ENCODE data around the gene YIPF3.
"Not testable (repeated sequence)": the region's sequence is repeated elsewhere in the genome, so short reads cannot be mapped to it uniquely, and the experiment has no call there.

The YIPF3 gene

GRCh38 chr6:43509142-43509983, 7.4 kb downstream of the YIPF3 start:
- no peak for DNase-seq

- no peak for DNase-seq
These were observed 8.1 kb downstream of the YIPF3 start for GRCh38 chr6:43508481-43509141.

GRCh38 chr6:43506667-43507471, 9.9 kb downstream of the YIPF3 start:
- peak; percentile 29 for DNase-seq

- DNase-seq = no peak
These were observed 10.6 kb downstream of the YIPF3 start for GRCh38 chr6:43506171-43506570.

GRCh38 chr6:43505718-43506117, 11.0 kb downstream of the YIPF3 start:
- no peak for DNase-seq

- no peak for DNase-seq
These were observed 11.8 kb downstream of the YIPF3 start for GRCh38 chr6:43504756-43505593.

GRCh38 chr6:43503443-43503842, 13.3 kb downstream of the YIPF3 start:
- no peak for DNase-seq

- DNase-seq = no peak
These were observed 14.1 kb downstream of the YIPF3 start for GRCh38 chr6:43502666-43503065.

- no peak for DNase-seq
These were observed 15.8 kb downstream of the YIPF3 start for GRCh38 chr6:43500921-43501320.

GRCh38 chr6:43499028-43499815, 17.5 kb downstream of the YIPF3 start:
- DNase-seq = no peak

- not testable (repeated sequence) for DNase-seq
These were observed 18.4 kb downstream of the YIPF3 start for GRCh38 chr6:43498291-43498690.

- DNase-seq = no peak
These were observed 19.0 kb downstream of the YIPF3 start for GRCh38 chr6:43497689-43498088.

GRCh38 chr6:43497129-43497396, 19.7 kb downstream of the YIPF3 start:
- no peak for DNase-seq

- peak; percentile 57 for DNase-seq
These were observed 20.2 kb downstream of the YIPF3 start for GRCh38 chr6:43496370-43497128.

GRCh38 chr6:43495409-43495941, 21.3 kb downstream of the YIPF3 start:
- no peak for DNase-seq

GRCh38 chr6:43494766-43495165, 22.0 kb downstream of the YIPF3 start:
- DNase-seq = no peak

- no peak for DNase-seq
These were observed 22.4 kb downstream of the YIPF3 start for GRCh38 chr6:43494321-43494720.

- no peak for DNase-seq
These were observed 22.9 kb downstream of the YIPF3 start for GRCh38 chr6:43493833-43494232.

GRCh38 chr6:43493230-43493629, 23.5 kb downstream of the YIPF3 start:
- no peak for DNase-seq

GRCh38 chr6:43492673-43493072, 24.1 kb downstream of the YIPF3 start:
- DNase-seq = no peak

Data from amniotic stem cell (primary cell).